Islet of Langerhans (tissue), 1 donor: ENCODE data around the gene KCNJ9.
"Not testable (repeated sequence)": the region's sequence is repeated elsewhere in the genome, so short reads cannot be mapped to it uniquely, and the experiment has no call there.

Experiments
- FAIRE-seq: peaks from one replicate; lab custom pipeline; 2011; peaks lifted over from hg19 to GRCh38; lab: Jason Lieb, UNC

The KCNJ9 gene

DNA sequence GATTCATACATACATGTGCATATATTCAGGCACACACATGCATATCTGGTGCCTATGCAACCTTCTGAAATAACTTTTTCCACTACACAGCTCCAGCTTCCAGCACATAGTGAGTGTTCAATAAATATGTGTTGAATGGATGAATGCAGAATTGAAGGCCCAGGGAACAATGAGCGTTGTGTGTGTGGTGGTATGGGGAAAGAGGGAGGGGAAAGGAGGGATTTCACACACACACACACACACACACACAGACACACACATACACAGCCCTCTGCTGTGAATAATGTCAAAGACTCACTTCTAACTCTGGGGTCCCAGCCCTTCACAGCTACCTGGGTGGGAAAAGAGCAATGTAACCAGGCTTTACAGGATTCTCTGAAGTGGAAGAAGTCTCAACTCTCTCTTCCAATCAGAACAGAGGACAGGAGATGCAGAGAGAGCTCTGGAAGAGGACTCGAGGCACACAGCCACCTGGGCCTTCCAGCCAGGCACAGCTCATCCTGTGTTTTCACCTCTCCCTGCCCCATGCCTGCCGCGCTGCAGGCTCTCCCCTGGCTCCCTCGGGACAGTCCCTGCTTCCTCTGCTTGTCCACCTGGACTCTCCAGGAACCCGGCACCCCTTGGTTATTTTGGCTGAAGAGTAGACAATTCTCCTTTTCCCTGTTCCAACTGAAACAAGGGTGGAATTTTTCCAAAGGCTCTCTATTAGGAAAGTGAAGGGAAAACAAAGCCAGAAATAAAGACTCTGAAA is 22.5 kb downstream of the KCNJ9 start:
- FAIRE-seq: no peak

DNA sequence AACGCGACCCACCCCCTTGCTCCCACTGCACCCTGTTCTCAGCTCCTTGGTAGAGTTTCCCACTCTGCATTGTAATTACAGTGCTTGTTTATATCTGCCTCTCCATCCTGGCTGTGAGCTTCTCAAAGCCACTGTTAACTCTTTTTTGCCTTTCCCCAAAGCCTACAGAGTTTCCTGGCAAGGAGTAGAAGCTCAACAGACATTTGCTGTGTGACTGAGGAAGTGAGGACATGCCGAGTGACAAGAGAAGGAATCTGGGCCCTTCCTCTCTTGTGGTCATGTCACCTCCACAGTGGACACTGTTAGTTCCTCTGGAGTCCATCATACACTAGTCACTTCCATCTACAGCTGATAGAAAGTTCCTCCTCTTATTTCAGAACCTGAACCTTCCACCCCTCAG is 23.1 kb downstream of the KCNJ9 start:
- FAIRE-seq: no peak

DNA sequence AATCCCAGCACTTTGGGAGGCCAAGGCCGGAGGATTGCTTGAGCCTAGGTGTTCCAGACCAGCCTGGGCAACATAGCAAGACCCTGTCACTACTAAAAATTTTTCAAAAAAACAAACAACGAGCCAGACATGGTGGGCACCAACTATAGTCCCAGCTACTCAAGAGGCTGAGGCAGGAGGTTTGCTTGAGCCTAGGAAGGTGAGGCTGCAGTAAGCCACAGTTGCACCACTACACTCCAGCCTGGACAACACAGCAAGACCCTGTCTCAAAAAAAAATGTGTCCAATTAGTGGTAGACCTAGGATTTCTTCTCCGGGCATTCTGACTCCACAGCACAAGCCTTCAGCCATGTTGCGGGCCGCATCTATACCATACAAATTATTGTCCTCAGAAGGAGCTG is 23.8 kb downstream of the KCNJ9 start:
- no peak for FAIRE-seq

DNA sequence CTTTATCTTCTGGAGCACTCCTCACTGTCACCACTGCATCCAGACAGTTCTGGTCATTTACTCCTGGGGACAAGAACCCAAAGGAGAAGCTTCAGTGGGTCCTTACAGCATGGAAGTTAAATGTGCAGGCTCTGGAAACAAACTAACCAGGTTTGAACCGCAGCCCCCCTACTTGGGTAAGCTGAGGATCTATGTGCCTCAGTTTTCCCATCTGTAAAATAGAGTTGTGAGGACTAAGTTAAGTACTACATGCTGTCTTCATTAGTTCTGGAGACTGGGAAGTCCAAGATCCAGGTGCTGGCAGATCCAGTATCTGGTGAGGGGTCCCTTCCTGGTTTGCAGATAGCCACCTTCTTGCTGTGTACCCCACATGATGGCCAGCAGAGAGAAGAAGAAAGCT is 26.2 kb downstream of the KCNJ9 start:
- no peak for FAIRE-seq

DNA sequence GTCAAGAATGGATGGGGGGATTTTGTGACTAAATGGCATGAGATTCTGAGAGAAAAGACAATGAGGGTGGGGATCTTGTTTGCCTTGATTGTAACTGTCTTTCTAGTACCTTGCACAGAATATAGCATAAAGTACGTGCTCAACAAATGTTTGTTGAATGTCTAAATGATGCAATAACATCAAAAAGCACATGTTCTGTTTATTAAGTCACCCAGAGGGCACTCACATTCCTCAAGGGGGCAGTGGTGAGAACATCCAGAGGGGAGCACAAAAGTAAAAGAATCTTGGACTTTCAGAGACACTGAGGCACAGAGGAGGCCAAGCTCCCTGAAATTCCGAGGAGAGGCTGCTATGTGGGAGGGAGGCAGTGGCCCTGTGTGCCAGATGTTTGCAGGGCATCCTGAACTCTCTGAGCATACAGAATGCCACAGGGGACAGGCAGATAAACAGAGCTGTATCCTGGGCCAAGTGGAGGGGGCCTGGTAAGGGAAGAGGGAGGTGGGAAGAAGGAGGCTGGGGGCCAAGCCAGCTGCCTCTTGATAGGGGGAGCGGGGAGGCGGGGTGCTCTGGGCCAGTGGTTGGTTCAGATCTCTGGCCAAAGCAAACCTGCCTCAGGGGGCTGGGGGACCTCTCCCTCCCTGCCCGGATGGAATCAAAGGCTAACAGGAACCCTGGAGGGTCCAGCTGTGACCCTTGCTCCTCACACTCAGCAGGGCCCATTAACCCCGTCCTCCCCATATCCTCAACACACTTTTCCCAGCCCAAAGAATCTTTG is 27.7 kb downstream of the KCNJ9 start:
- FAIRE-seq: no peak

DNA sequence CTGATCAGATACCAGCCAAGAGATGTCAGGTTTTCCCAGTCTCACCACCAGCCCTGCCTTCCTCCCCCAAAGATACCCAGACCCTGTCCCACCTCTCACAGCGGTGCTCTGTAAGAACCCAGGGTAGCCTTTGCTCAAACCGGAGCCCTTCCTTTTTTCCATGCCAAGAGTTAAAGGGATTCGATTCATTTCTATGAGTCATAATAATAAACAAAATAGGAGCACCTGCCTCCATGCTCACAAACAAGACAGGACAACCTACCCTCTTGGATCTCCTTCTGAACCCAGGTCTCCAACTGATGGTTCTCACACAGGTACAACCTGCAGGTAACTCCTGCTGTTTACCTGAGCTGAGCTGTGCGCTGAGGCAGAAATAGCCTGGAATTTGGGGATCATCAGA is 28.3 kb downstream of the KCNJ9 start:
- no peak for FAIRE-seq

DNA sequence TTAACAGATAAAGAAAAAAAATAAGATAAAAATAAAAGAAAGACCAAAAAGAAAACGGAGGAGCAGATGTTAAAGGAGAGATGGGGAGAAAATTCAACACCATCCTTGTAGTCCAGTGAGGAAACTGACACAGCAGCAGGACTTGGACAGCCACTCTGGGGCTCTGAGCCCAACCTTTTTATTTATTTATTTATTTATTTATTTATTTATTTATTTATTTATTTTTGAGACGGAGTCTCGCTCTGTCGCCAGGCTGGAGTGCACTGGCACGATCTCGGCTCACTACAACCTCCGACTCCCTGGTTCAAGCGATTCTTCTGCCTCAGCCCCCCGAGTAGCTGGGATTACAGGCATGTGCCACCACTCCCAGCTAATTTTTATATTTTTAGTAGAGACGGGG is 30.1 kb downstream of the KCNJ9 start:
- not testable (repeated sequence) for FAIRE-seq

DNA sequence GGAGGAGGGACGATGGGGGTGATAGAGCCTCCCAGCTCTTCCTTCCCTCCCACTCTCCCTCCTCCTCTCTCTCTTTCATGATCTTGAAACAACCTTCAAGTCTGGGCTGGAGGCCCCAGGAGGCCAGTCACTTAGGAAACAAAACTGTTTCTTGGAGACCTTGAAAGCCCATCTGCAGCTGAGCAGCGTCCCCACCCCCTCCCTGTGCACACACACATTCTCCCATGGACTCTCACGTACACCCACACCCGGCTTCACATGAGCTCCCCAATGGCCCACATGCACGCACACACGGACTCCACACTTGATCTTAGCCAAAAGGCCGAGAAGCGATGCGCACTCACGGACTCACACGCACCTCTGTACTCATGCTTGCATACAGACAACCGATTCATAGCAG is 31.0 kb downstream of the KCNJ9 start:
- no peak for FAIRE-seq

DNA sequence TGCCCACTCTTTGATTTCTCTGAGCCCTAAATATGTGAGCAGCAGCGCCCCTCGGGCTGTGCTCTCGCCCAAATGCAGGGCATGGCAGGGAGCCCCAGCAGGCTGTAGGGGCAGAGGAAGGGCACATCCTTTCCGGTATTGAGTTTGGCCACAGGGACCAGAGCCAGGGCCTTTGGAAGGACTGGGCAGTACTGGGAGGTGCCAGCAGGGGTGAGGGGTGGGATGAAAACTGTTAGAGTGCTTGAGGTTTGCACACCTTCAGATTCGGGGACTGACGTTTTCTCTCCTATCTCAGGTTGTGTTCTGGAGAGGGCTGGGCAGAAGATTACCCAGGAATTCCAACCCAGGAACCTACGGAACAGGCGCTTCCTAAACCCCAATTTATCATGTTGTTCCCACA is 32.1 kb downstream of the KCNJ9 start:
- no peak for FAIRE-seq

DNA sequence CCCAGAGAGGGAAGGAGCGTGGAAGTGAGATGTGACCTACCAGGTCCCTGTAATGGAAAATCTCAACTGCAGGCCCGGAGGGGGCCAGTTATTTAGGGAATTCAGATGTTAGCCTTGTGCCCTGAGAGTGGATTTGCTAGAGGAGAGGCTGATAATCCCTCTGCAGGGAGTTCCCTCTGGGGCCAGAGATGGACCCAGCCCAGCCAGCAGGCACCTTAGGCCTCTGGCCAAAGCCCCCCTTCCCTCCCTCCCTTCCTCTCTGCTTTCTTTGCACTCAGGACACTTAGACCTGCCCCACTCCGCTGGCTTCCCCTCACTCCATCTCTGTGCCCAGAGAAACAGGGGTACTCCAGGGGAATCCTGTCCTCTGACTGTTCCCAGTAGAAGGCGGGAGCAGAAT is 32.7 kb downstream of the KCNJ9 start:
- no peak for FAIRE-seq

DNA sequence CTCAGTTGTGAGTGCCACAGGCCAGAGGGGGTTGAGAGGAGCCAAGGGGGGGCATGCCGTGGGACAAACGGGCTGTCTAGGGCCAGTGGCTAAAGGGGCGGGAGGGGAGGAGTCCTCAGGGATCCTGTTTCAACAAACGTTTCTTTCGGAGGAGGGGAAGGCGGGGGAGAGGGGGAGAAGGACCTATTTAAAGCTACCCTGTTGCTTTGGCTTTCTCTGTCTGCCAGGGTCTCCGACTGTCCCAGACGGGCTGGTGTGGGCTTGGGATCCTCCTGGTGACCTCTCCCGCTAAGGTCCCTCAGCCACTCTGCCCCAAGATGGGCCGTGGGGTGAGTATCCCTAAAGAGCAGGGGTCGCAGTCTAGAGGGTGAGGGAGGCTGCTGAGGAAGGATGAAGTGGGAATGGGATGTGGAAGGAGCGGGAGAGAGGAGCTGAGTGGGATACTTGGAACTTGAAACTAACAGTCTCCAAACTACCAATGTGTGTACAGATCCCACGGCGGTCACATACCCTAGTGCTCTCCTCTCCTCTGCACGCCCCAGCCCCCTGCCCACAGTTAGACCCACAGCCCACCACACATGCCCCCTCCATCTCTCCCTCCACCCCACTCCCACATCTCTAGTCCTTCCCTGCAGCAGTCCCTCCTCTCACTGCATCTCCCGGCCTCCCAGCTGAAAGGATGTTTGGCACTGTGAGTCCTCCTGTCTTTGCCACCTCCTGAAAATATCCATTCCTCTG is 34.4 kb downstream of the KCNJ9 start, which contains the start of gene ATP1A2:
TSS of gene ATP1A2 (plus strand) at position 215 of the 738 bp plus-strand sequence. CDS start at position 318, 103 bp downstream.
- FAIRE-seq: no peak

DNA sequence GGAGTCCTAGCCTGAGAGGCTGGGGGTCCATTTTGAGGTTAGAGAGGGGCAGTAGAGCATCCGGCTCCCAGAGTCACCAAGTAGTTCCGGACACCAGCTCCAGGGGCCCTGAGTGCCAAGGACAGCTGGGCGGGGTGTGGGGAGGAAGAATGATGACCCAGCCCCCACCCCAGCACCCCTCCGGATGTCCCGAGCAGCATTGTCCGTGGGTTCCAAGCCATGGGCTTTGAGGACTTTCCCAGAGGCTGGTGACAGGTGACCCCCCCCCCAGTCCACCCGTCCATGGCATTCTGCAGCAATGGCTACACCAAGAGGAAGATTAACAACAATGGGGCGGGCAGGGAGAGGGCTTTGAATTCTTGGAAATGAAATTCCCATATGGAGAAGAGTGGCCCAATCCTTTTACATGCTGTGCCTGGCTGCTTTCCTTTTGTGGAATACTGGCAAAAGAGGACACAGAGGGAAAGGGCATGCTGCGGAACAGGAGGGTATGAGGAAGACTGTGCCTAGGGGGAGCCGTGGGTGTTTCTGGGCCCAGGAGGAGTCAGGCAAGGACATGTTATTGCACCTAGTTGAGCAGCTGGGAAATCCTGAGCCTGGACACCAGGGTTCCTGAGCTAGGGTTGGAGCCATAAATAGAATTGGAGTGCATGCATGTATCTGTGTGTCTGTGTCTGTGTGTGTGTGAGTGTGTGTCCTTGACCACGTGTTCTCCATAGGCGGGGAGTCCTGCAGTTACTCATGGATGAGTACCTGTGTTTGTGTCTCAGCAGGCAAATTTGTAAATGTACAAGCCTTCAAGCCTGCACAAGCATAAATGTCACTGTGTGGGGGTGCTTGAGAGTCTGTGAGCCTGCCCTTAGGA is 35.2 kb downstream of the KCNJ9 start:
- FAIRE-seq: no peak

DNA sequence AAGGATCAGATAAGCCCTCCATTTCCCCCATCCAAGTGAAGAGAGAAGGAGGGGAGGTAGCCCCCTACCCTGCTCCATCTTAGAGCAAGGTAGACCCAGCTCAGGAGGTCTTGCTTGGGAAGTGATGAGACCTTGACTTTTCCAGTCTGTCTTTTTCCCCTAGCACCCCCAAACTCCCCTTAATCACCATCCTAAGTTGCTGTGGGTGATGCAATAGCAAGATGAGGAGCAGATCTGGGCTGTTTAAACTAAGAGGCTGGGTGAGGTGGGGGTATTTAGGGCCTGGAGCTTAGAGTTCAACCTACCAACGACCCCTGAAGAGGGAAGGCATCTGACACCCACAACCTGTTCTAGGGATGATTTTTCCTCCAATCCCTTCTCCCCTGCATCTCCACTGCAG is 36.0 kb downstream of the KCNJ9 start:
- FAIRE-seq: no peak

DNA sequence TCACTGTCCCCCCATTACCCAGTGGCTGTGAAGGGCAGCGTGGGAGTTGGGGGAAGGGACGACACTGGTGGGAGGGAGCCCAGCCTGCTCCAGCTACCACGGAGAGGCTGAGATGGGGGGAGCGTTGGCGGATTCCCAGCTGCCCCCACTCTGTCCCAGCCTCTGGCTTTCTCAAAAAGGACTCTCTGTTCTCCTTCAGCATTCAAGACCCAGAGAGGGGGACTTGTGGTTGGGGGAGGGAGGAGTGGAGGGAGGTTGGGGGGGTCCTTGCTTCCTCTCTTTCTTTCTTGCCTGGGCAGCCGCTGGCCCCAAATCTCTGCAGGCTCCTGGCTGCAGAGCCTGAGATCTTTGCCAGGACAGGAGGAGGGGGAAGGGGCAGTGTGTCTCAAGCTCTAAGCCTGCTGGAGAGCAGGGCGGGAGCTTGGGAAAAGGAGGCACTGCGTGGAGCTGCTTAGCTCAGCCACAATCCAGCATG is 36.4 kb downstream of the KCNJ9 start:
- no peak for FAIRE-seq

DNA sequence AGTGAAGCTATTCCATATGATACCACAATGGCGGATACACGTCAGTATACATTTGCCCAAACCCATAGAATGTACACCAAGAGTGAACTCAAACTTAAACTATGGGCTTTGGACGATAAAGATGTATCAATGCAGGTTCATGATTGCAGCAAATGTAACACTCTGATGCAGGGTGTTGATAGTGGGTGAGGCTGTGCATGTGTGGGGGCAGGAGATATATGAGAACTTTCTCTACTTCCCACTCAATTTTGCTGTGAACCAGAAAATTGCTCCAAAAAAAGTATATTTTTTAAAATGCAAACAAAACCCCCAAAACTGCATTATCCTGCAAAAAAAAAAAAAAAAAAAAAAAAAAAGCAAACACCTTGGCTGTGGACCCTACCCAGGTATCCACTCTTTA is 37.6 kb downstream of the KCNJ9 start:
- no peak for FAIRE-seq

DNA sequence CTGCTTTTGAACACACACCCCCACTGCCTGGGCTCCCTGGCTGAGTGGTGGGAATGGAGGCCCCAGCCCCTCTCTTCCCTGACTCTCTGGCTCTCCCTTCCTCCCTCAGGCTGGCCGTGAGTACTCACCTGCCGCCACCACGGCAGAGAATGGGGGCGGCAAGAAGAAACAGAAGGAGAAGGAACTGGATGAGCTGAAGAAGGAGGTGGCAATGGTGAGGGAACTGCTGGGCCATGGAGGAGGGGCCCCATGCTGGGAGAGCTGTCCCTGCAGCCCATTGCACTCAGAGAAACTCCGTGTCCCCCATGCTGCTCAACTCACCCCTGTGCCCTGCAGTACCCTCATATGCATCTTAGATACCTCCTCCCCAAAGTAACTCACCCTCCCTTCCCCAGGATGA is 39.5 kb downstream of the KCNJ9 start:
- FAIRE-seq: no peak

DNA sequence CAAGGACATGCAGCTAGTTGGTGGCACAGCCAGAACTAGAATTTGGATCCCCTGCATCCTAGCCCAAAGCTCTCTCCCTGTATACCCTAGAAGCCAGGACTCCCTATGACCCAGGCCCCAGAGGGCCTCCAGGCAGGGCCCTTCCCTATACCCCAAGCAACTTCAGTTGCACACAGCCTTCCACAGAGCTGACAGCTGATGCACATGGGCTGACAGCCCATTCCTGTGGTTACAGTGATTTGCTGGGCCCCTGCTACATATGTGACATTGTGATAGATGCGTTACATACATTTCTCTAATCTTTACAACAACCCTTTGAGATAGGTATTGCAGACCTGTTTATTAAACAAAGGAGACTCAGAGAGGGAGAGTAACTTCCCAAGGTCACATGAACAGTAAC is 40.0 kb downstream of the KCNJ9 start:
- FAIRE-seq: no peak

DNA sequence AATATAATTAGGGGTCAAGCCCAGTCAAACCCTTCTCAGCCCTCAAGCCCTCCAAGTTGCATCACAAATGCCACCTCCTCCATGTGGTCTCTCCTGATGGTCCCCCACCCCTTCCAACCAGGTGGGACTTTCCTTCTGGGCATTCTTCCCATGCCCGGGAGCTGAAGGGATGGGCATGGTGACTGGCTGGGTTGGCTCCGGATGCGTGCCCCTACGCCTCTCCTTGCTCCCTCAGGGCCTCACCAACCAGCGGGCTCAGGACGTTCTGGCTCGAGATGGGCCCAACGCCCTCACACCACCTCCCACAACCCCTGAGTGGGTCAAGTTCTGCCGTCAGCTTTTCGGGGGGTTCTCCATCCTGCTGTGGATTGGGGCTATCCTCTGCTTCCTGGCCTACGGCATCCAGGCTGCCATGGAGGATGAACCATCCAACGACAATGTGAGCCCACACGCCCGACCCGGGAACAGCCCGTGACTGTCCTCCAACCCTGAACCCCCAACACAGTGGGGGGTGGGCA is 41.7 kb downstream of the KCNJ9 start:
- FAIRE-seq: no peak

DNA sequence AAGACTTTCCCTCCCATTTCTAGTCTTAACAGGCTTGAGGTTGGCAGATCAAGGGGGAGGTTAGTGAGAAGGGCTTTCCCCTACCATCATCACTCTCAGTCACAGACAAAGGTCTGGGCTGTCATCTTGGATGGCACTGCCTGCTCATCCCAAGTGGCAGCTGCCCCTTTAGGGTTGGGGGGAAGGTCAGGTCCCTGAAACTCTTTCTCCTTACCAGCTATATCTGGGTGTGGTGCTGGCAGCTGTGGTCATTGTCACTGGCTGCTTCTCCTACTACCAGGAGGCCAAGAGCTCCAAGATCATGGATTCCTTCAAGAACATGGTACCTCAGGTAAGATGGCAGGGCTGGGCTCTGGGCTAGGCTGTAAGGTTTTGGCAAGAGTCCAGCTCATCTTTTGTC is 42.4 kb downstream of the KCNJ9 start:
- no peak for FAIRE-seq

DNA sequence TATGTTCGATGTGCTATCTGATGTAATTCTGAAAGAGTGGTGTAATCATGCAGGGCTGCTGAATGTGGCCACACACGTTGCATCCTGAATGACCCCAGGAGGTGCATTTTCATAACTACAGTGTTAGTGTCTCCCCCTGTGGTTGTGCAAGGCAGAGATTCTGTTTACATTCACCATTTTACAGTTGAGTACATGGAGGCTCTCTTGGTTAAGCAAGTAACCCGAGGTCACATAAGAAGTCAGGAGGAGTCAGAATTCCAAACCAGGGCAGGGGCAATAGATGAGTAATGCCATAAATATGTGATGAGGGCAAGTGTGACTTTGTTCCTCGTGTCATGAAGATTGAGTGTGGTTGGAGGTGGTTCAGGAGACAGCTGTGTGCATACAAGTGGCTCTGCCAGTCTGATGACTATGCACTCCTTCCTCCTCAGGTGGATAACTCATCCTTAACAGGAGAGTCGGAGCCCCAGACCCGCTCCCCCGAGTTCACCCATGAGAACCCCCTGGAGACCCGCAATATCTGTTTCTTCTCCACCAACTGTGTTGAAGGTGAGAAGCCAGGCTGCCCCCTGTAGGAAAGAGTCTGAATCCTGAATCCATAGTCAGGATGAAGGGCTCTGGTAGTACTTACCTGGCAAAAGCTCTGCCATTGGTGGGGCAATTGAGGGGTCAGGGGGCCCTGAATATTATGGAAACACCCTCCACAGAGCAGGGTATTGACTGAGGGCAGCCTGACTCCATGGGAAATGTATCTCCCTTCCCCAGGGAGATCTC is 43.6 kb downstream of the KCNJ9 start:
- FAIRE-seq: no peak

DNA sequence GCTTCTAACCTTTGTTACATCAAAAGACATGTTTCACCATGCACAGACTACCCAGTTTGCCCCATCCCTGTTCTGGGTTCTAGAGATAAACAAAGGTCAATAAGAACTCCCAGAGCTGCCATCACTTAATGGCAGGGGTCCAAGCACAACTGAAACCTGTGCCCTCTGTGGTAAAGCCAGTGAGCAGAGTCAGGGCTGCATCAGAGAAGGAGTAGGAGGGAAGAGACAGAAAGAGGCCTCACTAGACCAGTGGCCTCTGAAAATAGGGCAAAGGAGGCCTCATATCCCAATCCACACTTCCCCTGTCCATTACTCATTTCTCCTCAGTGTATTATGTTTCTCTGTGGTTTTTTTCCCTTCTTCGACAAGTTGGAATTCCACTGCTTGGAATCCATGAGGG is 44.4 kb downstream of the KCNJ9 start:
- FAIRE-seq: no peak
